ENCODE data around the gene RPS27A. TPM values are rescaled to one million over a fixed set of nuclear protein-coding genes. Genes with fewer than 3 reads are reported as not detected.
"Not testable (repeated sequence)": the region's sequence is repeated elsewhere in the genome, so short reads cannot be mapped to it uniquely, and the experiment has no call there.

The RPS27A gene
- 1,000 to 10,000 TPM in 1 of 4 donors, 100 to 1,000 TPM in 3; 884 to 1,266 (median 965) TPM for total RNA-seq

- no peaks in the 10 kb centered on the region for H3K9me3 ChIP-seq
- intact Hi-C loops (cut with DNase I; ENCODE audit: low total_unique reads) = loop anchor here (1.0 to 10.0 kb wide), 7 partner anchors 37 to 383 kb away; partner anchors contain the start of genes CCDC88A, CFAP36, MTIF2 and PPP4R3B
- in situ Hi-C loops (cut with MboI; ENCODE audit: low sequenced_read_pairs in 4 of 4) = no loop called here
- peaks cover 23 to 24% of the 10 kb centered on the region in 2 donors for H3K4me1 ChIP-seq
- TF ChIP-seq POLR2A (IDR thresholded peaks at IDR 0.05) (peak; percentile 85 to 87), CTCF (IDR thresholded peaks at IDR 0.05 in 4 of 5, conservative IDR thresholded peaks at IDR 0.05 in 1 of 5) (peak in 2 of 5 experiments; percentile 9 to 16)
- peak within 1 kb of the TSS; percentile 72 to 96 (median 87) for H3K4me3 ChIP-seq
- peaks cover 0 to 40% of the 10 kb centered on the region in 2 donors for H3K36me3 ChIP-seq
- ATAC-seq (peak; percentile 98), DNase-seq (peak; percentile 86 to 87)
- peak within 1 kb of the TSS; percentile 89 to 96 (median 92) for H3K27ac ChIP-seq
- no peaks in the 10 kb centered on the region for H3K27me3 ChIP-seq
These were observed at the start of gene RPS27A, which contains the start of gene CLHC1 for GRCh38 chr2:55232084-55232862. TSS of gene RPS27A (plus strand) at chr2:55232688. CDS start at chr2:55232825, 137 bp downstream. TSS of gene CLHC1 (minus strand) at chr2:55232293. CDS start at chr2:55222411, 9,882 bp downstream.

GRCh38 chr2:55186837-55187236 lies 45.7 kb upstream of the RPS27A start:
- ATAC-seq; H3K27me3 ChIP-seq; H3K4me3 ChIP-seq; H3K4me1 ChIP-seq; intact Hi-C loops (cut with DNase I; ENCODE audit: low total_unique reads); H3K9me3 ChIP-seq; DNase-seq; H3K36me3 ChIP-seq; H3K27ac ChIP-seq: not testable (repeated sequence)
- in situ Hi-C loops (cut with MboI; ENCODE audit: low sequenced_read_pairs in 4 of 4) = loop anchor here in 2 of 4 donors (25.0 kb wide), 2 partner anchors 275 to 325 kb away; no protein-coding TSS in a partner anchor

- H3K4me1 ChIP-seq; DNase-seq; ATAC-seq; intact Hi-C loops (cut with DNase I; ENCODE audit: low total_unique reads); H3K9me3 ChIP-seq; H3K4me3 ChIP-seq; H3K27me3 ChIP-seq; H3K27ac ChIP-seq; H3K36me3 ChIP-seq: not testable (repeated sequence)
- in situ Hi-C loops (cut with MboI; ENCODE audit: low sequenced_read_pairs in 4 of 4) = loop anchor here in 2 of 4 donors (25.0 kb wide), 2 partner anchors 280 to 330 kb away; no protein-coding TSS in a partner anchor
These were observed 40.6 kb upstream of the RPS27A start for GRCh38 chr2:55191888-55192287.

GRCh38 chr2:55196526-55196925 lies 36.0 kb upstream of the RPS27A start:
- TF ChIP-seq POLR2A (IDR thresholded peaks at IDR 0.05) (no peak), CTCF (IDR thresholded peaks at IDR 0.05 in 4 of 5, conservative IDR thresholded peaks at IDR 0.05 in 1 of 5) (no peak)
- Histone ChIP-seq H3K36me3 (no peaks in the 10 kb centered on the region), H3K9me3 (no peaks in the 10 kb centered on the region), H3K27me3 (no peaks in the 10 kb centered on the region), H3K4me3 (no peak overlapping the region), H3K27ac (no peak overlapping the region), H3K4me1 (no peaks in the 10 kb centered on the region)
- DNase-seq = no peak
- in situ Hi-C loops (cut with MboI; ENCODE audit: low sequenced_read_pairs in 4 of 4) (loop anchor here in 2 of 4 donors (25.0 kb wide), 2 partner anchors 284 to 334 kb away; no protein-coding TSS in a partner anchor), intact Hi-C loops (cut with DNase I; ENCODE audit: low total_unique reads) (no loop called here)
- no peak for ATAC-seq

- Histone ChIP-seq H3K27ac (no peak overlapping the region), H3K4me1 (no peaks in the 10 kb centered on the region), H3K36me3 (no peaks in the 10 kb centered on the region), H3K27me3 (no peaks in the 10 kb centered on the region), H3K9me3 (no peaks in the 10 kb centered on the region), H3K4me3 (no peak overlapping the region)
- in situ Hi-C loops (cut with MboI; ENCODE audit: low sequenced_read_pairs in 4 of 4) (no loop called here), intact Hi-C loops (cut with DNase I; ENCODE audit: low total_unique reads) (no loop called here)
- no peak for DNase-seq
- no peak for ATAC-seq
- no peak for TF ChIP-seq CTCF (IDR thresholded peaks at IDR 0.05 in 4 of 5, conservative IDR thresholded peaks at IDR 0.05 in 1 of 5)
- no peak for TF ChIP-seq POLR2A (IDR thresholded peaks at IDR 0.05)
These were observed 32.1 kb upstream of the RPS27A start for GRCh38 chr2:55200416-55200815.

All from gastrocnemius medialis (tissue), 4 donors.